Upper lobe of right lung (tissue), 1 donor: ENCODE results near the gene ERP44. TPM values are rescaled to one million over a fixed set of nuclear protein-coding genes. Genes with fewer than 3 reads are reported as not detected.
"Not testable (repeated sequence)": the region's sequence is repeated elsewhere in the genome, so short reads cannot be mapped to it uniquely, and the experiment has no call there.

Source experiments
- ATAC-seq: fragments of 200-7000 bp; cut with Tn5 transposase; one replicate; pipeline ENCODE4 v1.9.1; 2020; ENCODE audit warnings: mild to moderate bottlenecking, moderate library complexity
- DNase-seq: peaks from one replicate; pipeline ENCODE4 v3.0.0-alpha.2; 2020
- H3K27ac ChIP-seq: fragments of 200-600 bp; one replicate; pipeline ENCODE4 v1.8.0; 2022
- H3K27me3 ChIP-seq: fragments of 200-600 bp; one replicate; pipeline ENCODE4 v1.8.0; 2022; ENCODE audit warnings: mild to moderate bottlenecking
- H3K36me3 ChIP-seq: fragments of 200-600 bp; one replicate; pipeline ENCODE4 v1.8.0; 2022
- H3K4me1 ChIP-seq: fragments of 200-600 bp; one replicate; pipeline ENCODE4 v1.8.0; 2022
- H3K4me3 ChIP-seq: fragments of 200-600 bp; one replicate; pipeline ENCODE4 v1.8.0; 2022; ENCODE audit warnings: mild to moderate bottlenecking
- H3K9me3 ChIP-seq: fragments of 200-600 bp; one replicate; pipeline ENCODE4 v1.8.0; 2022
- intact Hi-C: fragments of 100-400 bp; cut with DNase I; formaldehyde crosslinking; loops from one replicate; pipeline ENCODE4 v1.11.0; 2022
- long read RNA-seq: library from polyadenylated mRNA; unstranded; transcript quantifications from one replicate; pipeline ENCODE4 v2.0.0, GENCODE V29; 2021
- total RNA-seq: library from RNA; stranded (reverse); fragmentation: NEBNext Ultra II Directional; extraction: Animal tissue kit (Norgen Biotek cat#: 25700); gene quantifications from one replicate; pipeline ENCODE4 v1.2.1, GENCODE V29; 2021
- TF ChIP-seq, protein P1 (sequence below): fragments of 200-600 bp; IDR thresholded peaks from one replicate; pipeline ENCODE4 v1.8.0; 2022; ENCODE audit warnings: antibody characterized with exemption
- donor health status: DM: no; HTN: yes; CAD: no; lungs with severe emphysema.

The ERP44 gene
- total RNA-seq, result 27.0 TPM
- long read RNA-seq, full-length matches to known transcripts, result 146 of 153 reads
- long read RNA-seq, partial matches to known transcripts, result 0 of 153 reads
- long read RNA-seq, other reads (novel, unspliced or antisense), result 7 of 153 reads

- intact Hi-C loops, result no loop called here
These were observed at the start of gene ERP44, which contains the start of gene INVS for GRCh38 chr9:100098887-100099721. Gene ERP44 (minus strand): TSS chr9:100099000. CDS start chr9:100098840, 160 bp downstream. Gene INVS (plus strand): TSS chr9:100099243. CDS start chr9:100104522, 5,279 bp downstream.

DNA sequence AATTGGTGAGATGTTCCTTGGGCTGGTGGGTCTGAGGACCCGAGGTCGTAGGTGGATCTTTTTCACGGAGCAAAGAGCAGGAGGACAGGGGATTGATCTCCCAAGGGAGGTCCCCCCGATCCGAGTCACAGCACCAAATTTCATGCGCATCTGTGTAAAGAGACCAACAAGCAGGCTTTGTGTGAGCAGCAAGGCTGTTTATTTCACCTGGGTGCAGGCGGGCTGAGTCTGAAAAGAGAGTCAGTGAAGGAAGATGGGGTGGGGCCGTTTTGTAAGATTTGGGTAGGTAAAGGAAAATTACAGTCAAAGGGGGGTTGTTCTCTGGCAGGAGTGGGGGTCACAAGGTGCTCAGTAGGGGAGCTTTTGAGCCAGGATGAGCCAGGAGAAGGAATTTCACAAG is 47.2 kb upstream of the ERP44 start:
- intact Hi-C loops, H3K4me3 ChIP-seq, H3K9me3 ChIP-seq, H3K4me1 ChIP-seq, H3K27me3 ChIP-seq, DNase-seq, H3K27ac ChIP-seq, H3K36me3 ChIP-seq, ATAC-seq: not testable (repeated sequence)

More at GRCh38 chr9:100098887-100099721, at the start of gene ERP44, which contains the start of gene INVS:
- ATAC-seq (peak; percentile 98), DNase-seq (peak; percentile 99)
- Histone ChIP-seq H3K4me1 (peaks cover 28% of the 10 kb centered on the region), H3K27ac (peak within 1 kb of the TSS; percentile 95), H3K4me3 (peak within 1 kb of the TSS; percentile 91), H3K9me3 (no peaks in the 10 kb centered on the region), H3K36me3 (peaks cover 5% of the 10 kb centered on the region), H3K27me3 (no peaks in the 10 kb centered on the region)
- TF ChIP-seq, protein P1, sequence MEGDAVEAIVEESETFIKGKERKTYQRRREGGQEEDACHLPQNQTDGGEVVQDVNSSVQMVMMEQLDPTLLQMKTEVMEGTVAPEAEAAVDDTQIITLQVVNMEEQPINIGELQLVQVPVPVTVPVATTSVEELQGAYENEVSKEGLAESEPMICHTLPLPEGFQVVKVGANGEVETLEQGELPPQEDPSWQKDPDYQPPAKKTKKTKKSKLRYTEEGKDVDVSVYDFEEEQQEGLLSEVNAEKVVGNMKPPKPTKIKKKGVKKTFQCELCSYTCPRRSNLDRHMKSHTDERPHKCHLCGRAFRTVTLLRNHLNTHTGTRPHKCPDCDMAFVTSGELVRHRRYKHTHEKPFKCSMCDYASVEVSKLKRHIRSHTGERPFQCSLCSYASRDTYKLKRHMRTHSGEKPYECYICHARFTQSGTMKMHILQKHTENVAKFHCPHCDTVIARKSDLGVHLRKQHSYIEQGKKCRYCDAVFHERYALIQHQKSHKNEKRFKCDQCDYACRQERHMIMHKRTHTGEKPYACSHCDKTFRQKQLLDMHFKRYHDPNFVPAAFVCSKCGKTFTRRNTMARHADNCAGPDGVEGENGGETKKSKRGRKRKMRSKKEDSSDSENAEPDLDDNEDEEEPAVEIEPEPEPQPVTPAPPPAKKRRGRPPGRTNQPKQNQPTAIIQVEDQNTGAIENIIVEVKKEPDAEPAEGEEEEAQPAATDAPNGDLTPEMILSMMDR, result no peak

DNA sequence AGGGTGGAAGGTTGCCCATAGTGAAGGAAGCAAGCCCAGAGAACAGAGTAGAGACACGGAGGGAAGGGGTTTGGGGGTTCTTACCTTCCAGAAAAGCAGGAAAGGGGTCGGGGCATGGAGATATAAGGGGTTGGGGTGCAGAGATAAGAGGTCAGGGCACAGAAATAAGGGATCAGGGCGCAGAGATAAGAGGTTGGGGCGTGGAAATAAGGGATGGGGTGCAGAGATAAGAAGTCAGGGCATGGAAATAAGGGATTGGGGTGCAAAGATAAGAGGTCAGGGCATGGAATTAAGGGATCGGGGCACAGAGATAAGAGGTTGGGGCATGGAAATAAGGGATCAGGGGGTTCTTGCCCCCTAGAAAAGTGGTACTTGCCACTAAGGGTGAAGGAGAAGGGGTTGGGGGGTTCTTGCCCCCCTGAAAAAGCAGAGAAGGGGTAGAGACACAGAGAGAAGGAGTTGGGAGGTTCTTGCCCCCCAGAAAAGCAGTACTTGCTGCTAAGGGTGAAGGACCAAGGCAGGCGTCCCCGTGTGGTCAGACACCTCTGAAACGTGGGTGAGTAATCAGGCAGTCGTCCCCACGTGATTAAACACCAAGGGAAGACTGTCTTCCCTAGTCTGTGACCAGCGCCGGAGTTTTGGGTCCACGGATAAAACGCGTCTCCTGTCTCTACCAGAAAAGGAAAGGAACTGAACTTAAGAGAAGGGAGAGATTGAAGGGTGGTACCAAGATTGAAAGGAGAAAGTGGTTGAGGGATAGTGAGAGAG is 46.6 kb upstream of the ERP44 start:
- H3K27ac ChIP-seq, ATAC-seq, H3K4me3 ChIP-seq, H3K27me3 ChIP-seq, intact Hi-C loops, H3K36me3 ChIP-seq, DNase-seq, H3K9me3 ChIP-seq, H3K4me1 ChIP-seq: not testable (repeated sequence)

- H3K36me3 ChIP-seq, ATAC-seq, H3K27ac ChIP-seq, H3K9me3 ChIP-seq, DNase-seq, H3K27me3 ChIP-seq, intact Hi-C loops, H3K4me1 ChIP-seq, H3K4me3 ChIP-seq: not testable (repeated sequence)
These were observed 43.1 kb upstream of the ERP44 start for GRCh38 chr9:100141862-100142261.

DNA sequence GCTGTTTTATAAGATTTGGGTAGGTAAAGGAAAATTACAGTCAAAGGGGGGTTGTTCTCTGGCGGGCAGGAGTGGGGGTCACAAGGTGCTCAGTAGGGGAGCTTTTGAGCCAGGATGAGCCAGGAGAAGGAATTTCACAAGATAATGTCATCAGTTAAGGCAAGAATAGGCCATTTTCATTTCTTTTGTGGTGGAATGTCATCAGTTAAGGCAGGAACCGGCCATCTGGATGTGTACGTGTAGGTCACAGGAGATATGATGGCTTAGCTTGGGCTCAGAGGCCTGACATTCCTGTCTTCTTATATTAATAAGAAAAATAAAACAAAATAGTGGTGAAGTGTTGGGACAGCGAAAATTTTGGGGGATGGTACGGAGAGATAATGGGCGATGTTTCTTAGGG is 41.5 kb upstream of the ERP44 start:
- intact Hi-C loops, H3K36me3 ChIP-seq, H3K27me3 ChIP-seq, ATAC-seq, H3K27ac ChIP-seq, DNase-seq, H3K4me1 ChIP-seq, H3K4me3 ChIP-seq, H3K9me3 ChIP-seq: not testable (repeated sequence)

- ATAC-seq, intact Hi-C loops, H3K4me1 ChIP-seq, H3K36me3 ChIP-seq, H3K9me3 ChIP-seq, H3K27ac ChIP-seq, H3K4me3 ChIP-seq, H3K27me3 ChIP-seq, DNase-seq: not testable (repeated sequence)
These were observed 38.0 kb upstream of the ERP44 start for GRCh38 chr9:100136799-100137198.

GRCh38 chr9:100134731-100135130 is 35.9 kb upstream of the ERP44 start:
- peaks cover 7% of the 10 kb centered on the region for H3K36me3 ChIP-seq
- H3K27ac ChIP-seq, result no peak overlapping the region
- DNase-seq, result no peak
- H3K4me1 ChIP-seq, result no peaks in the 10 kb centered on the region
- no peak overlapping the region for H3K4me3 ChIP-seq
- TF ChIP-seq, protein P1, result no peak
- intact Hi-C loops, result no loop called here
- ATAC-seq, result no peak
- no peaks in the 10 kb centered on the region for H3K27me3 ChIP-seq
- H3K9me3 ChIP-seq, result no peaks in the 10 kb centered on the region
